Hepatocyte (in vitro differentiated cells): ENCODE data around the gene DHRS3. TPM values are rescaled to one million over a fixed set of nuclear protein-coding genes. Genes with fewer than 3 reads are reported as not detected.

Source experiments
- DNase-seq: peaks from one replicate; pipeline ENCODE4 v3.0.0-alpha.2; 2016; ENCODE audit warnings: low spot score
- H2AFZ ChIP-seq: fragments of 200-600 bp; sonication (generic); 2 replicates; pipeline ENCODE4 v1.6.0; 2016; ENCODE audit warnings: antibody characterized with exemption, mild to moderate bottlenecking
- H3K27ac ChIP-seq: fragments of 200-600 bp; sonication (generic); 2 replicates; pipeline ENCODE4 v1.5.1; 2016; ENCODE audit warnings: mild to moderate bottlenecking
- H3K27me3 ChIP-seq: fragments of 200-600 bp; sonication (generic); 2 replicates; pipeline ENCODE4 v1.6.1; 2016
- H3K36me3 ChIP-seq: fragments of 200-600 bp; sonication (generic); replicated peaks from 2 replicates; pipeline ENCODE4 v1.5.1; 2016; ENCODE audit warnings: low read depth; ENCODE audit not compliant: insufficient read depth
- H3K4me1 ChIP-seq: fragments of 200-600 bp; sonication (generic); 2 replicates; pipeline ENCODE4 v1.5.1; 2016; ENCODE audit warnings: mild to moderate bottlenecking, moderate library complexity; ENCODE audit not compliant: insufficient read depth
- H3K4me2 ChIP-seq: fragments of 200-600 bp; sonication (generic); 2 replicates; pipeline ENCODE4 v1.6.0; 2016
- H3K4me3 ChIP-seq: fragments of 200-600 bp; sonication (generic); 2 replicates; pipeline ENCODE4 v1.5.1; 2016; ENCODE audit warnings: mild to moderate bottlenecking
- H3K79me2 ChIP-seq: fragments of 200-600 bp; sonication (generic); 2 replicates; pipeline ENCODE4 v1.6.0; 2017; ENCODE audit warnings: mild to moderate bottlenecking
- H3K9me2 ChIP-seq: fragments of 200-600 bp; sonication (generic); replicated peaks from 2 replicates; pipeline ENCODE4 v1.6.0; 2017; ENCODE audit warnings: mild to moderate bottlenecking; ENCODE audit not compliant: insufficient read depth
- H3K9me3 ChIP-seq: fragments of 200-600 bp; sonication (generic); 2 replicates; pipeline ENCODE4 v1.5.1; 2016; ENCODE audit warnings: low read depth, mild to moderate bottlenecking
- H4K20me1 ChIP-seq: fragments of 200-600 bp; sonication (generic); 2 replicates; pipeline ENCODE4 v1.6.0; 2016; ENCODE audit warnings: mild to moderate bottlenecking; ENCODE audit not compliant: insufficient read depth, poor library complexity, severe bottlenecking
- EZH2 ChIP-seq: fragments of 200-600 bp; sonication (generic); IDR thresholded peaks from 2 replicates; pipeline ENCODE4 v1.6.1; 2016; ENCODE audit warnings: antibody characterized with exemption, mild to moderate bottlenecking, borderline replicate concordance
- EZH2phosphoT487 ChIP-seq: fragments of 200-600 bp; sonication (generic); IDR thresholded peaks from one replicate; pipeline ENCODE4 v1.6.1; 2018; ENCODE audit warnings: antibody characterized with exemption, mild to moderate bottlenecking, low read depth, moderate library complexity; ENCODE audit not compliant: unreplicated experiment, severe bottlenecking
- whole genome bisulfite sequencing: methylation state at CpG from one replicate; pipeline ENCODE4 v1.1.6; 2016; ENCODE audit warnings: low lambda C conversion rate; ENCODE audit errors: missing lambda C conversion rate; 5-methylcytosine and 5-hydroxymethylcytosine counted together
- polyA plus RNA-seq: library from polyadenylated mRNA; unstranded; fragments of >200 nt; fragmentation: Nextera tagmentation; extraction: Ambion mirVana; gene quantifications from 2 replicates; pipeline ENCODE4 v1.2.1, GENCODE V29; 2016
- total RNA-seq: library from RNA; depleted of rRNA; stranded (reverse); fragments of >200 nt; gene quantifications from 2 replicates; pipeline ENCODE4 v1.2.3, GENCODE V29; 2014
- TF ChIP-seq, protein P1 (sequence below): fragments of 200-600 bp; sonication (generic); IDR thresholded peaks from 2 replicates; pipeline ENCODE4 v1.5.1; 2016; ENCODE audit warnings: antibody characterized with exemption, mild to moderate bottlenecking; ENCODE audit not compliant: poor library complexity

DHRS3 gene
- total and polyA plus RNA-seq, 2 experiments from 2014 or later = 75.9 to 103 TPM

DNA sequence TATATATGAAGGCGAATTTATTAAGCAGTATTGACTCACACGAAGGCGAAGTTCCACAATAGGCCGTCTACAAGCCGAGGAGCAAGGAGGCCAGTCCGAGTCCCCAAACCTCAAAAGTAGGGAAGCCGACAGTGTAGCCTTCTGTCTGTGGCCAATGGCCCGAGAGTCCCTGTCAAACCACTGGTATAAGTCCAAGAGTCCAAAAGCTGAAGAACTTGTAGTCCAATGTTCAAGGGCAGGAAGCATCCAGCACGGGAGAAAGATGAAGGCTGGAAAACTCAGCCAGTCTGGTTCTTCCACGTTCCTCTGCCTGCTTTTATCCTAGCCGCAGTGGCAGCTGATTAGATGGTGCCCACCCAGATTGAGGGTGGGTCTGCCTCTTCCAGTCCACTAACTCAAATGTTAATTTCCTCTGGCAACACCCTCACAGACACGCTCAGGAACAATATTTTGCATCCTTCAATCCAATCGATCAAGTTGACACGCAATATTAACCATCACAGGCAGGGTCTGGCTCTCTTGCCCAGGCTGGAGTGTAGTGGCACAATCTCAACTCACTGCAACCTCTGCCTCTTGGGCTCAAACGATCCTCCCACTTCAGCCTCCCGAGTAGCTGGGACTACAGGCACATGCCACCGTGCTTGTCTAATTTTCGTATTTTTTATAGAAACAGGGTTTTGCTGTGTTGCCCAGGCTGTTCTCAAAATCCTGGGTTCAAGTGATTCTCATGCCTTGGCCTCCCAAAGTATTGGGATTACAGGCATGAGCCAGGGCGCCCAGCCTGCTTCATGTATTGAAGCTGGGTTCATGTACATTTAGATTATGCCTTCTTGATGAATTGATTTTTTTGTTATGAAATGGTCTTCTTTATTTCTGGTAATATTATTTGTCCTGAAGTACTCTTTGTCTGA is 85.3 kb downstream of the DHRS3 start:
- Histone ChIP-seq H3K4me3 (no peak overlapping the region), H3K4me1 (peaks cover 25% of the 10 kb centered on the region), H3K36me3 (no peaks in the 10 kb centered on the region), H3K4me2 (no peak overlapping the region), H3K27ac (no peak overlapping the region), H4K20me1 (no peaks in the 10 kb centered on the region), H3K9me2 (no peaks in the 10 kb centered on the region), H2AFZ (no peak overlapping the region), H3K79me2 (no peaks in the 10 kb centered on the region), H3K27me3 (no peaks in the 10 kb centered on the region), H3K9me3 (no peaks in the 10 kb centered on the region)
- 95% methylated on average over 19 of the region's 19 CpGs for WGBS
- TF ChIP-seq, protein P1, sequence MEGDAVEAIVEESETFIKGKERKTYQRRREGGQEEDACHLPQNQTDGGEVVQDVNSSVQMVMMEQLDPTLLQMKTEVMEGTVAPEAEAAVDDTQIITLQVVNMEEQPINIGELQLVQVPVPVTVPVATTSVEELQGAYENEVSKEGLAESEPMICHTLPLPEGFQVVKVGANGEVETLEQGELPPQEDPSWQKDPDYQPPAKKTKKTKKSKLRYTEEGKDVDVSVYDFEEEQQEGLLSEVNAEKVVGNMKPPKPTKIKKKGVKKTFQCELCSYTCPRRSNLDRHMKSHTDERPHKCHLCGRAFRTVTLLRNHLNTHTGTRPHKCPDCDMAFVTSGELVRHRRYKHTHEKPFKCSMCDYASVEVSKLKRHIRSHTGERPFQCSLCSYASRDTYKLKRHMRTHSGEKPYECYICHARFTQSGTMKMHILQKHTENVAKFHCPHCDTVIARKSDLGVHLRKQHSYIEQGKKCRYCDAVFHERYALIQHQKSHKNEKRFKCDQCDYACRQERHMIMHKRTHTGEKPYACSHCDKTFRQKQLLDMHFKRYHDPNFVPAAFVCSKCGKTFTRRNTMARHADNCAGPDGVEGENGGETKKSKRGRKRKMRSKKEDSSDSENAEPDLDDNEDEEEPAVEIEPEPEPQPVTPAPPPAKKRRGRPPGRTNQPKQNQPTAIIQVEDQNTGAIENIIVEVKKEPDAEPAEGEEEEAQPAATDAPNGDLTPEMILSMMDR = no peak
- TF ChIP-seq EZH2phosphoT487 = no peak
- TF ChIP-seq EZH2 = no peak
- no peak for DNase-seq

DNA sequence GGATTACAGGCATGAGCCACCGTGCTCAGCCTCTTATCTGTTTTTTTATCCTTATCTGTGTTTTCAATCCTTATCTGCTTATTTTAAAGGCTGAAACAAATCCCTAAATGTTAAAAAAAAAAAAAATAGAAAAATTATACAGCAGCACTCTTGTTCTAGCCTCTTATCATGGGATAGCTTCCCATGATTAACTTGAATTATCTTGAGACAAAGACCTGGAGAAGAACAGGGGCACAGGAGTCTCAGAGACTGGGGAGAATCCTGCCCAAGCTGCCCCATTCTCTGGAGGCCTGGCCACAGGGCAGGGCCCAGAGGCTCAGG is 86.9 kb downstream of the DHRS3 start:
- Histone ChIP-seq H3K4me2 (no peak overlapping the region), H3K36me3 (no peaks in the 10 kb centered on the region), H4K20me1 (no peaks in the 10 kb centered on the region), H3K9me3 (no peaks in the 10 kb centered on the region), H3K4me3 (no peak overlapping the region), H3K27me3 (no peaks in the 10 kb centered on the region), H3K9me2 (no peaks in the 10 kb centered on the region), H3K4me1 (peaks cover 27% of the 10 kb centered on the region), H2AFZ (no peak overlapping the region), H3K27ac (no peak overlapping the region), H3K79me2 (no peaks in the 10 kb centered on the region)
- no peak for TF ChIP-seq EZH2phosphoT487
- TF ChIP-seq, protein P1 = no peak
- no peak for TF ChIP-seq EZH2
- WGBS = 10% methylated on average over 1 of the region's 1 CpG
- DNase-seq = no peak

DNA sequence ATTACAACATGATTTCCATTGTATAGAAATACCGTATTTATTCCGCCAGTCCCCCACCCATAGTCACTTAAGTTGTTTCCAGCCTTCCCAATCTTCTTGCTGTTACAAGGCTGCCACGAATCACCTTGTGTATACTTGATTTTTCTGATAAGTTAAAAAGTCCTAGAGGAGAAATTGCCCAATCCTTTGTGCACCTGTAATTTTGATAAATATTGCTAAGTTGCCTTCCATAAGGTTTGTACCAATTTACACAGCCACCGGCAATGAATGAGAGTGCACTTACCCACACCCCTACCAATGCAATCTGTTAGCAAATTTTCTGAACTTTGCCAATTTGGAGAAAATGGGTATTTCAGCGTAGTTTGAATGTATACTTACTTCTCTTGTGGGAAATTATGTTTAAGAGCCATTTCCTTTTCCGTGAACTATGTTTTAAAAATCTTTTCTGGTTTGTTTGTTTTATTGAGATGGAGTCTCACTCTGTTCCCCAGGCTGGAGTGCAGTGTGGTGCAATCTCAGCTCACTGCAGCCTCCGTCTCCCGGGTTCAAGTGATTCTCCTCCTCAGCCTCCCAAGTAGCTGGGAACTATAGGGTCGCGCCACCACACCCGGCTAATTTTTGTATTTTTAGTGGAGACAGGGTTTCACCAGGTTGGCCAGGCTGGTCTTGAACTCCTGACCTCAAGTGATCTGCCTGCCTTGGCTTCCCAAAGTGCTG is 87.4 kb downstream of the DHRS3 start:
- Histone ChIP-seq H3K4me1 (peaks cover 29% of the 10 kb centered on the region), H2AFZ (no peak overlapping the region), H3K4me3 (no peak overlapping the region), H3K9me3 (no peaks in the 10 kb centered on the region), H3K9me2 (no peaks in the 10 kb centered on the region), H4K20me1 (no peaks in the 10 kb centered on the region), H3K27ac (peak overlapping the region; percentile 78), H3K27me3 (no peaks in the 10 kb centered on the region), H3K4me2 (no peak overlapping the region), H3K36me3 (no peaks in the 10 kb centered on the region), H3K79me2 (no peaks in the 10 kb centered on the region)
- 82% methylated on average over 11 of the region's 11 CpGs for WGBS
- DNase-seq = no peak
- TF ChIP-seq EZH2phosphoT487 = no peak
- no peak for TF ChIP-seq EZH2

DNA sequence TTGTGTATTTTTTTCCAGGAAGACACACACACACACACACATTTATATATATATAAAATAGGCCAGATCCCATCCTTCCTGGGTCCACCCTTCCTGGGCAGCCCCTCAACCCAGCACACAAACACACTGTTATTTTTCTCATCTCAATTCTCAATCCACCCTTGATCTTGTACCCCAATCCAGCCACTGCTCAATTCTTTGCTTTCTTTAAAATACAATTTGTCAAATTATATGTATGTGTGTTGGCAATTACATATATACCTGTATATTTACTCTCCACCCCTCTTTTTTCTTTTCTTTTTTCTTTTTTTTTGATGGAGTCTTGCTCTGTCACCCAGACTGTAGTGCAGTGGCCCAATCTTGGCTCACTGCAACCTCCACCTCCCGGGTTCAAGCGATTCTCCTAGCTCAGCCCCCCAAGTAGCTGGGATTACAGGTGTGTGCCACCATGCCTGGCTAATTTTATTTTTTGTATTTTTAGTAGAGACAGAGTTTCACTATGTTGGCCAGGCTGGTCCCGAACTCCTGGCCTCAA is 88.3 kb downstream of the DHRS3 start:
- no peak for TF ChIP-seq EZH2
- TF ChIP-seq, protein P1 = no peak
- no peak for TF ChIP-seq EZH2phosphoT487
- no peaks in the 10 kb centered on the region for H3K27me3 ChIP-seq
- no peak overlapping the region for H2AFZ ChIP-seq
- no peaks in the 10 kb centered on the region for H3K9me2 ChIP-seq
- H3K4me3 ChIP-seq = no peak overlapping the region
- no peaks in the 10 kb centered on the region for H3K79me2 ChIP-seq
- peak overlapping the region; percentile 78 for H3K27ac ChIP-seq
- no peaks in the 10 kb centered on the region for H3K9me3 ChIP-seq
- no peak for DNase-seq
- no peak overlapping the region for H3K4me2 ChIP-seq
- peaks cover 31% of the 10 kb centered on the region for H3K4me1 ChIP-seq
- H3K36me3 ChIP-seq = no peaks in the 10 kb centered on the region
- WGBS = 87% methylated on average over 3 of the region's 3 CpGs
- no peaks in the 10 kb centered on the region for H4K20me1 ChIP-seq
